Eye (tissue), 1 donor: Measurements from ENCODE around the gene LHX4.

ENCODE experiments used
- DNase-seq: peaks from one replicate; pipeline ENCODE4 v3.0.0-alpha.2; 2015

The LHX4 gene

DNA sequence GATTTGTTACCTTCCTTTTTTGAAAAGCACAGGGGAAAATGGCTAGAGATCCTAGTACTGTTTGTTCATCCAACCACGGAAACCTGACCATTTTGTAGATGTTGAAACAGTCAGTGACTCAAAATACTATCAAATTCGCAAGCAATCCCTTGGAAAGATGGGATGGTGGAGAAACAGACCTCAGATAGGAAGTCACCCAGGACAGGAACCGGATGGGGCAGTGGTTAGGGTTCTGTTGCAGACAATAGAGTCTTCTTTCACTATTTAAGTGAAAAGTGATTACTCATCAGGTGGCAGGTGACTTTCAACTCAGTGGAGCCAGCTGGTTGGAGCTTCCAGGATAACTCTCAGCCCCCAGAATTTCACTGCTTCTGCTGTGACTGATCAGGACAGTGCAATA, 17.0 kb downstream of the LHX4 start:
- no peak for DNase-seq

DNA sequence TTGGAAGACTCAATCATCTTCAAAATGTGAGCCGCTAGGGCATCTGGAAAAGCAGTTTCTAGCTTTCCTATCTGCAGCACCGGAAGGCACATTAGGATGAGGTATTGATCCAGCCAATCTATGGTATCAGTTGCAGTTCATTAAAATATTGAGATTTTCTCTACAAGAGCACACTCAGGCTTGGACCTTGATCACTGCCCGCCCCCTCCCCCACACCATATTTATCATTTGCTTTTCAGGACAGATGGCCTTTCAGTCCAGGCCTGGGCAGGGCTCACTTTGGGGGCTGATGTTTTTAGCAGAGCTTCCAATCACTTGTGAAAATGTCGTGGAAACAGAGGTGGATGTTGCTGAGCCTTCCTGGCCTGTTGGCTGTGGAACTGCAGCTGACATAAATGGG, 17.5 kb downstream of the LHX4 start:
- DNase-seq: no peak

GRCh38 chr1:180248176-180248575, 18.1 kb downstream of the LHX4 start:
- DNase-seq: no peak

DNA sequence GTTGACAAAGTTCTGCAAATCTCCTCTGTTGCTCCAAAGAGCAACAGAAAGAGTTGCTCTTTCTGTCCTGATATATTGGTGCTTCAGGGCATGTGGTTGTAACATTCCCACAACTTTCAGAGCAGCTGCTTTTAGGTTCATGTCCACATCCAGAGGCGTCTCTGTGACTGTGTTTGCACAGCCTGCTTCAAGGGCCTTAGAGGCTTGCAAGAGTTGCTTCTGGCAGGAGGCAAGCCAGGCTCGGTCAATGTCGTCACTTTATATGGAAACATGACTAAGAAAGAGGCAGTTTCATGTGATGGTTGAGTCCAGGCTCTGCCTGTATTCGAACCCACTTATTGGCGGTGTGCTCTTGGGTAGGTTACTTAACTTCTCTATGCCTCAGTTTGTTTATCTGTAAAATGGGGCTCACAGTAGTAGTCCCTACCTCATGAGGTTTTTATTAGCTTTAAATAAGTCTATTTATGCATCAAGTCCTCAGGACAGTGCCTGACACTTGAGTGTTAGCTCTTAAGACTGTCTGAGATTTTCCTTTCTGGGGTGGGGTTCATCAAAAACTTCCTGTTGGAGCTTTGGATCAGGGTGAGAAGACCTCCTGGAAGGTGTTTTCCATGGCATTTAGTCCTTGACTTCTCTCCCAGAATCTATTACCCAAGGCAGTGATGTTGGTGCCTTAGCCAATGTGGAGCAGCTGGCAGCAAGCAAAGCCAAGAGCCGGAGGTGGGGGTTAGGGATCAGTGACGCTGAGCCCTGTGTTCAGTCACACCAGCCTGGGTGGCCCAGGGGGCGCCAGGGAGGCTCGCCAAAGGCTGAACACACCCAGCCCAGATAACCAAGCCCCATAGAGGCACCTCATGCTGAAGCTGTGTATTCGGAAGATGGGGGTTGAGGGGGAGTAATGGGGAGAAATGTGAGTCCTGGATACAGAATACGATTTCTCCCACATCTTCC, 18.9 kb downstream of the LHX4 start:
- DNase-seq: no peak

DNA sequence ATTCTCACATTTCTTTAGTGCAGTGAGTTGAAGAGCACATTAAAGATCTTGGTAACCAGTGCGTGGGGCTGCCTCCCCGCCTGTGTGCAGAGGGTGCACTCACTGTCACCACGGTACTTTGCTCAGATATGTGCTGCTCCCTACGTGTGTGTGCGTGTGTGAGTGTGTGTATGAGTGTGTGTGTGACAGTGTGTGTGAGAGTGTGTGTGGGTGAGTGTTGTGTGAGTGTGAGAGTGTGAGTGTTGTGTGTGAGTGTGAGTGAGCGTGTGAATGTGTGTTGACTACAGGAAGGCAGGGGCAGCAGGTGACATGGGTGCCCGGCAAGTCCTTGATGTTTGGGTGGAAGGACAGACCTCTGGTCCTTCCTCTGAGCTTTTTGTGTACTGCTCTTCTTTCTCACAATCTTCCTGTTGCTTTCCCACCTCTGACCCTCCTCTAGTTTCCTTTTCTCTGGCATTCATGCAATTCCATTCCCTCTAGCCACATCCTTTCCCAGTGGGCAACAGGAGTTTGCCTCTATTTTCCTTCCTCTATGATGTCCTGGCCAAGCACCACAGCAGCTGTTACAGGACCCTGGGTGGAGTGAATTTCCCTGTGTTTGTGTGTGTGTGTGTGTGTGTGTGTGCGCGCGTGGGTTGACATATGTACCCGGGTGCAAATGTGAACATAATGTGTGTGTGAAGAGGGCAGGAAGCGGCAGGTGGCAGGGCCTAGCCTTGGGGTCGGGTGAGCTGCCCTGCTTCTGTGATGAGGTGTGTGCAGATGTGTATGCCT, 19.8 kb downstream of the LHX4 start:
- no peak for DNase-seq

DNA sequence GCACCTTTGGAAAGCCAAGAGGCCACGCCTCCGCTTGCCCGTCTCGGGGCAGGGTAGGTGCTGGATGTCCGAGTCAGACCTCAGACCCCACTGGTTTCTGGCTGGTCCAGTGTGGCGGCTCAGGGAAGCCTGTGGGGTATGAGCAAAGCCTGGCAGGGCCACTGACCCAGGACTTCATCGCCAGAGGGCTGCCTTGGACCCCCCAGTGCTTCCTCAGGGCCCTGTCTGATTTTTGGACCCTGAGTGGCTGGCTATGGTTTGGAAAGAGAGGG, 20.4 kb downstream of the LHX4 start:
- no peak for DNase-seq

- DNase-seq: no peak
Observed at GRCh38 chr1:180250883-180251509, 20.9 kb downstream of the LHX4 start.

- no peak for DNase-seq
Observed at GRCh38 chr1:180251526-180252305, 21.7 kb downstream of the LHX4 start.

DNA sequence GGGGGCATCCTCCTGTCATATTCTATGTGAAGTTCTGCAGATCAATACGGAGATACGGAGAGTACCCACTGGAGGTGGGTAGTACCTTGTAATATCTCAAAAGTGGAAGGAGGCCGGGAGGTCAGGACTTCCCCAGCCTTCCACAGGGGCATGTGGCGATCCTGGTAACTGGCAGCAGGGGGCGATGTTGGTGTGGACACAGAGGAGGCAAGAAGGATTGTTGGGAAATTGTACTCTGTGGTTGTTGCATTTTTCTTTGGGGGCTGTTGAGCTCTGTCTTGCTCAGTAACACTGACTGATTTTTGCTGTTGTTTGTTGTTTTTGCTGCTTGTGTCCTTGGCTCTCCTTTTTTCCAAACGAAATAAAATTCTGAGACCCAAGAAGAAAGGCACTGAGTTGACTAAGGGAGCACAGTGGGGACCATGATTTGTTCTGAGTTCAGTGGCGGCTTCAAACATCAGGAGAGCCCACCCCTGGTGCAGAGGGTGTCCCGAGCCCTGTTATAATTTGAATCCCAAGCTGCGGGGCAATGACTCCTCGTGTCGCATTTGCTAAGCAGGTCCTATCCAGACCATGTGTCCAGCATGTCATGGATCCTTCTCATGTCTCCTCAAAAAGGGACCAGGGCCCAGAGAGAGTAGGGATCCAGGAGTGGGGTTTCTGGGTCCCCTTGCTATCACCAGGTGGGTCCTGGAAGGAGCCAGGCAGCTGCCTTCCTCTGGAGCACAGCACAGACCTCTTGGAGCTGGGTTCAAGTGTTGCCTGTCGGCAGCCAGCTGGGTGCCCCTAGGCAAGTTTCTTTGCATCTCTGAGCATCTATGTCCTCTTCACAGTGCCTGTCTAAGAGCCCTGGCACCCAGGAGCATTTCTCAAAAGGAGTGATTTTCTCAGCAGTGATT, 22.8 kb downstream of the LHX4 start:
- peak; percentile 73 for DNase-seq

GRCh38 chr1:180253585-180254495, 23.8 kb downstream of the LHX4 start:
- DNase-seq: no peak

DNA sequence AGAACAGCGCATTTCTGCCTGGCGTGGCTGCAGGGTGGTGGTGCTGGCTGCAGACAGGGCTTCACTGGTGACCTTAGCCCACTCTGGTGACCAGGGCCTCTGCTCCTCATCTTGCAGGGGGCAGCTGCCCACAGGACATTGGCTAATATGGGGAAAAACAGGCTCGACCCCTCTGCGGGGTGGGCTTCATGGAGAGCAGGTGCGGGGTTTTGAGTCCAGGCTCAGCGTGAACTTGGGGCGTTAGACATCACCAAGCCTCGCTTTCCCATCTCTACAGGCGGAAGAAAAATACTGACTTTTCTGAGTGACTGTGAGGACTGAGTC, 24.4 kb downstream of the LHX4 start:
- no peak for DNase-seq

- no peak for DNase-seq
Observed at GRCh38 chr1:180254854-180255253, 24.8 kb downstream of the LHX4 start.

DNA sequence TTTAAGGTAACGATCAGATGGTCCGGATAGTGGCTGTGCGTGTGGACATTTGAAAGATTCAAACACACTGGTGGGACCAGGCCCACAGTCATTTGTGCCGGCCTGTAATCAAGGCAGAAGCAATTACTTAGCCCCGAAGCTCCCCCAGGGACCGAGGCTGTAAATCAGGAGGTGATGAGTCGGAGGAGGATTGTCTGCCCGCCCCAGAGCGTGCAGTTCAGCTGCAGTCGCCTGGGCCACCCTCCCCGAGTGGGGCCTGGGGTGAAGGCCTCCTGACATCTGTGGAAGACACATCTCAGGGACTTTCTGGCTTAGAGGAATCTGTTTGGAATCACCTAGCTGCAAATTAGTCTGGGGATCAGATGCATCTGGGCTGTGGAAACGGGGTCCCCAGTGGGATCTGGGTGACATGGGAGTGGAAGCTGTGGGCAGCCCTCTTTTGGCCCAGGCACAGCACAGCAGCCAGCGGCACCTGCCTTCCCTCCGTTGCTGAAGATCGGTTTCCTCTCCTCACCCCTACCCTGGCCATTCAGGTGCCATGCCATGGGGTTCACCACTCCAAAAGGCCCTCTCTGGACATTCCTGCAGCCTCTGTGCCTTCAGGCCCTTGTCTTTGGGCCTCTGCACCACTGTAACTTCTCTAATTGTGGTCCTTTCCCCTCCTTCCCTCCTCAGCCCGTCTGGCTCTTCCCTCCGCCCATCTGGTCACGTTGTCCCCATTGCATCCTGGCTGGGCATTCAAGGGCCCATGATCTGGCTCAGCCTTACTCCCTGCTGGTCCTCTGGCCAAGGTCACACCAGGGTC, 25.7 kb downstream of the LHX4 start:
- DNase-seq: no peak

DNA sequence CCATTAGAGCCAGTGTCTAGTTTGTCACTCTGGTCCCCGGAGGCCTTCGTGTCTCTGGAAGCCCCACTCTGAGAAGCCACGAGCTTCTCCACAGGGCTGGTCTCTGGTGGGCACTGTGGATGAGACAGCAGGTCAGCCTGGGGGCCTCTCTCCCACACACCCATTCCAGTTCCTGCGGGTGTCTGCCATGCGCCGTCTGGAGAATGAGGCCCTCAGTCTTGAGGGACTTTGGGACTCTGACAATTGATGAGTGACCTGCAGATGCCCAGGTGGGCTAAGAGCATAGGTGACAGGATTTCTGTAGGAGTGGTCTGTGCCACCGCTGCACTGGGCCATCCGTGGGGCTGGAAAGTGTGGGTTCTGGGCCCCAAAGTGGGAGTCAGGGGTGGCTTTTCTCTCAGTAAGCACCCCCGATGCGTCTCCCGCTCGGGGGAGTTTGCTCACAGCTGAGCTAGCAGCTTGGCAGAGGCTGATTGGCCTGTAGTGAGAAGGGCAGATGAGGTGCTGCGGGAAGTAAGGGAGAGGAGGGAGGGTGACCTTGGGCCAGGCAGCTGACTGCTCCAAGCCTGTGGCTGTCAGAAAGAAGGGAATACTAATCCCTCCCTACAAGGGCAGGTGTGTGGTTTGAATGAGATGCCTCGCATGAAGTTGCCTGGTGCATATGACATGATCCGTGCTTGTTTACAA, 26.4 kb downstream of the LHX4 start:
- DNase-seq: no peak

DNA sequence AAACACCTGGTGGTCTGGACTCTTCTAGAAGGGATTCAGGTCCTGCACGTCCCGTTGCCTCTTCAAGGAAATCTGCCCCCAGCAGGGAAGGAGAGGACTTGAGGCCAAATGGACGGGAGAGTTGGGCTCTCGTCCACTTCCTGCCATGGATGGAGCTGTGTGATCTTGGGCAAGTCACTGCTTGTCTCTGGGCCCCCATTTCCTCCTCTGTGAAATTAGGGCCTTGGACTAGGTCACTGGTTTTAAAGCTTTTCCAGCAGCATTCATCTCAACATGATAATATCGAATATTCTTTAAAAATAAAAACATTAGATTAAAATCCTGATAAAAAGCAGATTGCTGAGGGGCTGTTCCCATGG, 26.9 kb downstream of the LHX4 start:
- no peak for DNase-seq

- no peak for DNase-seq
Observed at GRCh38 chr1:180257486-180257885, 27.4 kb downstream of the LHX4 start.

DNA sequence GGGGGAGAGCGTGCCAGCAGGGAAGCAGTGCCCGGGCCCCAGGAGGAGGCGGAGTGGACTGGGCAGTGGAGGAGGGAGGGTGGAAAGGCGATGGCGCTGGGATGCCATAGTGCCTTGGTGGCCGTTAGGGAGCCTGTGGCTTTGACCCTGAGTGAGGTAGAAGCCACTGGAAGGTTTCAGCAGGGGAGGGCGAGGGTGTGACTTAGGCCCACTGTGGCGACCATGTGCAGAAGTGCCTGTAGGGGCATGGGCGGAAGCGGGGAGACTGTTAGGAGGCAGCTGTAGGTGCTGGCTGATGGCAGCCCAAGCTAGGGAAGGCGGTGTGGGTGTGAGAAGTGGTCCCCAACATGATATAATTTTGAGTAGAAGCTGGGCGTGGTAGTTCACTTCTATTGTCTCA, 28.2 kb downstream of the LHX4 start:
- DNase-seq: no peak

- DNase-seq: no peak
Observed at GRCh38 chr1:180258935-180259334, 28.9 kb downstream of the LHX4 start.
